Bronchial epithelial cell (primary cell): ENCODE data around the gene FAM184B. TPM values are rescaled to one million over a fixed set of nuclear protein-coding genes. Genes with fewer than 3 reads are reported as not detected.

Source experiments
- DNase-seq: peaks from one replicate; pipeline ENCODE4 v3.0.0-alpha.2; 2010; ENCODE audit warnings: low read depth
- FAIRE-seq: peaks from 2 replicates; lab custom pipeline; 2011; peaks lifted over from hg19 to GRCh38; lab: Jason Lieb, UNC
- H3K27me3 ChIP-seq: 2 replicates; pipeline ENCODE4 v1.5.1; 2011; ENCODE audit warnings: low read length; ENCODE audit not compliant: control insufficient read depth, insufficient read depth
- H3K36me3 ChIP-seq: 2 replicates; pipeline ENCODE4 v1.5.1; 2011; ENCODE audit warnings: low read length; ENCODE audit not compliant: control insufficient read depth, insufficient read depth
- H3K4me3 ChIP-seq: 2 replicates; pipeline ENCODE4 v1.5.1; 2011; ENCODE audit warnings: mild to moderate bottlenecking, low read depth, low read length, control low read depth
- total RNA-seq: library from RNA; depleted of rRNA; stranded (reverse); fragments of >200 nt; gene quantifications from 2 replicates; pipeline ENCODE4 v1.2.1, GENCODE V29; 2014
- TF ChIP-seq, protein P1 (sequence below): IDR thresholded peaks from 2 replicates; pipeline ENCODE4 v1.5.1; 2011; ENCODE audit warnings: mild to moderate bottlenecking, moderate library complexity, low read length, control low read depth, inconsistent platforms; ENCODE audit not compliant: insufficient read depth, severe bottlenecking

The FAM184B gene
- total RNA-seq, 1 donor from 2014 or later, result not detected

DNA sequence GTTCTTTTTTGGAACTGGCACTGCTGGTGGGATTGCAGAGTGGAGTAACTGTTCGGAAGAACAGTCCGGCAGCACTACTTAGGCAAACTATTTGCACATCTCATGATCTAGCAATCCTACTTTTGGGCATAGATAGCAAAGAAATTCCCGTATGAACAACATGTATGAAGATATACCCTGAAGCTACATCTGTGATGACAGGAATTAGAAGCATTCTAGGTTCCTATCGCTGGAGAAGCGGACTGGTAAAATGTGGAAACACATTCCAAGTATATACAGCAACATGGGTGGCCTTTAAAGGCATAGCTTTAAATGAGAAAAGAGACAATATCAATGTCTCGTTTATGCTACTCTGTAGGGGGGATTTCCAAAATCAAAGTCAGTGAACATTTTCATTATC is 26.0 kb upstream of the FAM184B start:
- H3K4me3 ChIP-seq, result peak overlapping the region; percentile 17
- DNase-seq (no peak), FAIRE-seq (no peak)
- peaks cover 5% of the 10 kb centered on the region for H3K36me3 ChIP-seq
- no peaks in the 10 kb centered on the region for H3K27me3 ChIP-seq
- TF ChIP-seq, protein P1, sequence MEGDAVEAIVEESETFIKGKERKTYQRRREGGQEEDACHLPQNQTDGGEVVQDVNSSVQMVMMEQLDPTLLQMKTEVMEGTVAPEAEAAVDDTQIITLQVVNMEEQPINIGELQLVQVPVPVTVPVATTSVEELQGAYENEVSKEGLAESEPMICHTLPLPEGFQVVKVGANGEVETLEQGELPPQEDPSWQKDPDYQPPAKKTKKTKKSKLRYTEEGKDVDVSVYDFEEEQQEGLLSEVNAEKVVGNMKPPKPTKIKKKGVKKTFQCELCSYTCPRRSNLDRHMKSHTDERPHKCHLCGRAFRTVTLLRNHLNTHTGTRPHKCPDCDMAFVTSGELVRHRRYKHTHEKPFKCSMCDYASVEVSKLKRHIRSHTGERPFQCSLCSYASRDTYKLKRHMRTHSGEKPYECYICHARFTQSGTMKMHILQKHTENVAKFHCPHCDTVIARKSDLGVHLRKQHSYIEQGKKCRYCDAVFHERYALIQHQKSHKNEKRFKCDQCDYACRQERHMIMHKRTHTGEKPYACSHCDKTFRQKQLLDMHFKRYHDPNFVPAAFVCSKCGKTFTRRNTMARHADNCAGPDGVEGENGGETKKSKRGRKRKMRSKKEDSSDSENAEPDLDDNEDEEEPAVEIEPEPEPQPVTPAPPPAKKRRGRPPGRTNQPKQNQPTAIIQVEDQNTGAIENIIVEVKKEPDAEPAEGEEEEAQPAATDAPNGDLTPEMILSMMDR, result no peak

DNA sequence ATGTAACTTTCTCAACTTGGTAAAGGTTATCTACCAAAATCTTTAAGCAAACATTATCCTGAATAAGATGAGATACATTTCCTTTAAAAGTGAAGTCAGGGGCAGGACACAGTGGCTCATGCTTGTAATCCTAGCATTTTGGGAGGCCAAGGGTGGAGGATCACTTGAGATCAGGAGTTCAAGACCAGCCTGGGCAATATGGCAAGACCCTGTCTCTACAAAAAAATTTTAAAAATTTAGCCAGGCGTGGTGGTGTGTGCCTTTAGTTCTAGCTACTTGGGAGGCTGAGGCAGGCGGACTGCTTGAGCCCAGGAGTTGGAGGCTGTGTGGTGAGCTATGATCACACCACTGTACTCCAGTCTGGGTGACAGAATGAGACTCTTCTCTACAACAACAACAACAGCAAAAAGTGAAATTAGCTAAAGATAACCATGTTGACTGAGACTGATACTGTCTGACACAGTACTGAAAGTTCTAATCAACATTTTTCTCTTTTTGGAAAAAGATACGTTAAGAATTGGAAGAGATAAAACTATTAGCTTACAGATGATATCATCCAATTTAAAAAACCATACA is 24.2 kb upstream of the FAM184B start:
- FAIRE-seq (no peak), DNase-seq (no peak)
- Histone ChIP-seq H3K4me3 (no peak overlapping the region), H3K27me3 (no peaks in the 10 kb centered on the region), H3K36me3 (peaks cover 6% of the 10 kb centered on the region)
- TF ChIP-seq, protein P1, result no peak

DNA sequence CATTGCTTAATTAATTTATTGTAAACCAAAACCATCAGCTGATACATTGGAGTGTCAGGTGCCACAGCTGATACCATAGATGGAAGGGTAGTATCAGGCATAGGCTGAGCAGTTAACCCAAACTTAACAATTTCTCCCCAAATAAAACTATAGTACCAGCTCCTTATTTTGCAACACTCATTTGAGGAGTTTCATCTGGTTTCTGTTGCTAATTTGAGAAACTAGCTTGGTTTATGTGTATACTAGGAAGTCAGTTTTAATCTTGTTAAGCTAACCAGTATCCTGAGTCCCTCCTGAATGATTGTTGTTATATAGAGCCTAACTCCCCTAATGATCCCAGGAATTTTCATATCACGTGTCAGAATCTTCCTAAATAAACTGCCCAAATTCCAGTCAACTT is 16.4 kb upstream of the FAM184B start:
- DNase-seq (no peak), FAIRE-seq (no peak)
- Histone ChIP-seq H3K36me3 (peaks cover 1% of the 10 kb centered on the region), H3K27me3 (no peaks in the 10 kb centered on the region), H3K4me3 (no peak overlapping the region)
- TF ChIP-seq, protein P1, result no peak

DNA sequence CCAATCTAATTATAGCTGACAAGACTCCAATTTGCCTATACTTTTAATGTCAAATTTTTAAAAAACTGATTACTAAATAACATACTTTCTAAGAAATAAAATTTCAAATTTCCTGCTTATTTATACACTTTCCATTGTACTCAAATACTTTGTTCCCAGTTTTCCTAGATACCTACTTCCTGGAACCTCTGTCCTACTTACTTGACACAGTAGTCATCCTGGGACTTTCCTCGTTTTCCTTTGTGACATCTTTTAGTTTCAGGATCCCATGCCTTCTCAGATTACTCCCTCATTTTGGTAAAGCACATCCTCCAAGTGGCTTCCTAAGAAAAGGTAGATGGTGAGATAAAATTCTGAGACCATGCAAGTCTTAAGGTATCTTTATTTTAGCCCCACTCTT is 13.3 kb upstream of the FAM184B start:
- TF ChIP-seq, protein P1, result no peak
- Histone ChIP-seq H3K4me3 (no peak overlapping the region), H3K27me3 (no peaks in the 10 kb centered on the region), H3K36me3 (no peaks in the 10 kb centered on the region)
- DNase-seq, result no peak
- FAIRE-seq, result no peak

DNA sequence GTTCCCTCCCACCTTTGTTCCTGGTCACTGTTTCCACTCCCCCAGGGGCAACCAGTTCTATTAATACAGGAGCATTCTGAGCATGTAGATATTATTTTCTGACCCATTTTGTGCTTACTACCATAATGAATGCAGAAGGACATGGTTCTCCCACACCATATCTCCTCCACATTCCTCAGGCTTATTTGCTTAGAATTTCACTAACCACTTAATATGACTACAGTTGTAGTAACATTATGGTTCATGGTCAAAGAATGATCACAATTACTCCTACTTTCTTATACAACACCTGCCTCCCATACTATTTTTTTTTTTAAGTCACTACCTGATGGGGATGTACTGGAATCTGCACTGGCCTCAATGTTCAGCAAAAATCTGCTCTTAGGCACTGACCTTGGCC is 7.5 kb upstream of the FAM184B start:
- no peak for FAIRE-seq

More for the DNA sequence above, 7.5 kb upstream of the FAM184B start:
- no peaks in the 10 kb centered on the region for H3K36me3 ChIP-seq
- H3K4me3 ChIP-seq, result no peak overlapping the region
- DNase-seq, result peak; percentile 45
- TF ChIP-seq, protein P1, result no peak
- H3K27me3 ChIP-seq, result no peaks in the 10 kb centered on the region
